Gastrocnemius medialis (tissue), 4 donors: Measurements from ENCODE around the gene MAPK13. TPM values are rescaled to one million over a fixed set of nuclear protein-coding genes. Genes with fewer than 3 reads are reported as not detected.

Source experiments
- ATAC-seq, 2 donors: fragments of 150-250 bp; one replicate each; pipeline ENCODE4 v1.9.1; 2016
- DNase-seq, 2 donors: peaks; one replicate each; pipeline ENCODE4 v3.0.0-alpha.2; 2019
- H3K27ac ChIP-seq, 4 donors: fragments of 200-600 bp; sonication (generic); 1 replicate in 1 of 4; 2 replicates in 3 of 4; pipeline ENCODE4 v1.5.1; 2016 to 2018; ENCODE audit warnings: mild to moderate bottlenecking in 2 of 4, moderate library complexity in 1 of 4
- H3K27me3 ChIP-seq, 3 donors: fragments of 200-600 bp; sonication (generic) in 2 of 3; 1 replicate in 1 of 3; 2 replicates in 2 of 3; pipeline versions ENCODE4 v1.5.1 to v1.6.0; 2016 to 2019; ENCODE audit warnings: mild to moderate bottlenecking in 1 of 3, moderate library complexity in 1 of 3
- H3K36me3 ChIP-seq, 2 donors: fragments of 200-600 bp; sonication (generic) in 1 of 2; one replicate each; pipeline ENCODE4 v1.5.1; 2017 to 2018
- H3K4me1 ChIP-seq, 2 donors: fragments of 200-600 bp; sonication (generic) in 1 of 2; one replicate each; pipeline ENCODE4 v1.5.1; 2016 to 2017; ENCODE audit warnings: mild to moderate bottlenecking in 2 of 2
- H3K4me3 ChIP-seq, 4 donors: fragments of 200-600 bp; sonication (generic) in 3 of 4; 1 replicate in 1 of 4; 2 replicates in 3 of 4; pipeline ENCODE4 v1.5.1; 2016 to 2019; ENCODE audit warnings: mild to moderate bottlenecking in 2 of 4
- H3K9me3 ChIP-seq, 3 donors: fragments of 200-600 bp; sonication (generic) in 2 of 3; 1 replicate in 1 of 3; 2 replicates in 2 of 3; pipeline ENCODE4 v1.5.1; 2016 to 2019
- POLR2A ChIP-seq, 2 donors: fragments of 450-650 bp; IDR thresholded peaks; one replicate each; pipeline ENCODE4 v1.6.1; 2017; ENCODE audit warnings: antibody characterized with exemption in 2 of 2, mild to moderate bottlenecking in 2 of 2, moderate library complexity in 2 of 2
- in situ Hi-C, 4 donors: fragments of 200-750 bp; cut with MboI; loops; one replicate each; pipeline versions ENCODE4 v1.15.0 to v1.8.0; 2017; ENCODE audit warnings: low sequenced_read_pairs in 4 of 4
- intact Hi-C: fragments of 100-400 bp; cut with DNase I; formaldehyde crosslinking; loops from one replicate; pipeline ENCODE4 v1.15.1; 2023; ENCODE audit warnings: low total_unique reads
- total RNA-seq, 4 donors: library from RNA; depleted of rRNA; stranded (reverse); fragments of >200 nt; gene quantifications; one replicate each; pipeline versions ENCODE4 v1.1.0 to v1.2.3, GENCODE V29; 2016
- TF ChIP-seq, protein P1 (sequence below), 5 experiments: fragments of 450-650 bp in 3 of 5; fragments of 200-600 bp in 2 of 5; sonication (generic) in 2 of 5; IDR thresholded peaks in 4 of 5; conservative IDR thresholded peaks in 1 of 5; 1 replicate in 4 of 5; 2 replicates in 1 of 5; pipeline ENCODE4 v1.5.1; 2016 to 2019; ENCODE audit warnings: antibody characterized with exemption in 5 of 5, mild to moderate bottlenecking in 3 of 5, moderate library complexity in 3 of 5

MAPK13 gene
- total RNA-seq, 4 donors from 2014 or later, result 0.29 to 0.82 (median 0.64) TPM

DNA sequence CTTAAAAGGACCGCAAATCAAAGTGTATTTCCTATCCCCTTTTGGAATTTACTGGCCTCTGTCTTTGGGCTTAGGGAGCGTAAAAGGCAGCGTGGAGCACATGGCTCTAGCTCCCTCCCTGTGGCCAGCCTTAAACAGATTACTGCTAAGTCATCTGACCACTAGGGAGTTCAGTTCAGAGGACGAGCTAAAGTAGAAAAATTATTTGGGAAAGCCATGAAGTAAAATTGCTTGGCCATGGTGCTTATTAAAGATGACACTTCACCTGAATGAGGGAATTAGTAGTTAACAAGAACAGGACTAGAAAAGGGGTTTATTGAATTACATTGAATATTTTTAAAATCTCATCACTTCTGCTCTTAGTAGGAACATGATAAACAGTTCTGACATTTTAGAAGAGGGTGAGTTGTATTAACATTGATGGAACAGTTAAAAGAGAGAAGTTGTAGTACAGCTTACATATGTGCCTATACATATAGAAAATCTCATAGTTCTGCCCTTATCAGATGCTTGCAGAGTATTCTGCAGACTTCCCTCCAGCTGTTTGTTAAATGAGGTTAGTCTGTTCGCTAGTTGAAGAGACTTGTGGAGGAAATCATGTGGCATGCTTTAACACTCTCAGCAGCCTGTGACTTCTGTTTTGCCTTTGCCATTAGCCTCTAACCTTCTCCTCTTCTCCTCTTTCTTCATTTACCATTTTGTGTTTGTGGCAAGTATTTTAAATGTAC lies 31.2 kb upstream of the MAPK13 start:
- in situ Hi-C loops (loop anchor here (5.0 kb wide), 1 partner anchor 72 kb away; the partner anchor contains the start of gene MAPK14 (in 4 of the 4)), intact Hi-C loops (loop anchor here (2.0 to 10.0 kb wide), 2 partner anchors 174 to 576 kb away; partner anchors contain the start of gene SRPK1)
- H3K4me3 ChIP-seq, result no peak overlapping the region
- DNase-seq (no peak), ATAC-seq (no peak)
- peaks cover 0 to 25% of the 10 kb centered on the region in 2 donors for H3K36me3 ChIP-seq
- H3K9me3 ChIP-seq, result no peaks in the 10 kb centered on the region
- H3K4me1 ChIP-seq, result peaks cover 11 to 13% of the 10 kb centered on the region in 2 donors
- TF ChIP-seq, protein P1, sequence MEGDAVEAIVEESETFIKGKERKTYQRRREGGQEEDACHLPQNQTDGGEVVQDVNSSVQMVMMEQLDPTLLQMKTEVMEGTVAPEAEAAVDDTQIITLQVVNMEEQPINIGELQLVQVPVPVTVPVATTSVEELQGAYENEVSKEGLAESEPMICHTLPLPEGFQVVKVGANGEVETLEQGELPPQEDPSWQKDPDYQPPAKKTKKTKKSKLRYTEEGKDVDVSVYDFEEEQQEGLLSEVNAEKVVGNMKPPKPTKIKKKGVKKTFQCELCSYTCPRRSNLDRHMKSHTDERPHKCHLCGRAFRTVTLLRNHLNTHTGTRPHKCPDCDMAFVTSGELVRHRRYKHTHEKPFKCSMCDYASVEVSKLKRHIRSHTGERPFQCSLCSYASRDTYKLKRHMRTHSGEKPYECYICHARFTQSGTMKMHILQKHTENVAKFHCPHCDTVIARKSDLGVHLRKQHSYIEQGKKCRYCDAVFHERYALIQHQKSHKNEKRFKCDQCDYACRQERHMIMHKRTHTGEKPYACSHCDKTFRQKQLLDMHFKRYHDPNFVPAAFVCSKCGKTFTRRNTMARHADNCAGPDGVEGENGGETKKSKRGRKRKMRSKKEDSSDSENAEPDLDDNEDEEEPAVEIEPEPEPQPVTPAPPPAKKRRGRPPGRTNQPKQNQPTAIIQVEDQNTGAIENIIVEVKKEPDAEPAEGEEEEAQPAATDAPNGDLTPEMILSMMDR (IDR thresholded peaks at IDR 0.05 in 4 of 5, conservative IDR thresholded peaks at IDR 0.05 in 1 of 5), result no peak
- TF ChIP-seq POLR2A (IDR thresholded peaks at IDR 0.05), result no peak
- no peak overlapping the region for H3K27ac ChIP-seq
- no peaks in the 10 kb centered on the region for H3K27me3 ChIP-seq

- H3K9me3 ChIP-seq, result no peaks in the 10 kb centered on the region
- H3K27me3 ChIP-seq, result no peaks in the 10 kb centered on the region
- peaks cover 5 to 8% of the 10 kb centered on the region in 2 donors for H3K4me1 ChIP-seq
- H3K4me3 ChIP-seq, result no peak overlapping the region
- DNase-seq (no peak), ATAC-seq (no peak)
- intact Hi-C loops (loop anchor here (2.0 to 10.0 kb wide), 2 partner anchors 175 to 577 kb away; partner anchors contain the start of gene SRPK1), in situ Hi-C loops (loop anchor here (5.0 to 25.0 kb wide), 2 partner anchors 73 to 262 kb away; partner anchors contain the start of gene MAPK14 (in 4 of the 4))
- peaks cover 0 to 34% of the 10 kb centered on the region in 2 donors for H3K36me3 ChIP-seq
- H3K27ac ChIP-seq, result no peak overlapping the region
- TF ChIP-seq POLR2A (IDR thresholded peaks at IDR 0.05), result no peak
- TF ChIP-seq, protein P1 (IDR thresholded peaks at IDR 0.05 in 4 of 5, conservative IDR thresholded peaks at IDR 0.05 in 1 of 5), result no peak
Measured at GRCh38 chr6:36099869-36100483, 30.3 kb upstream of the MAPK13 start.

DNA sequence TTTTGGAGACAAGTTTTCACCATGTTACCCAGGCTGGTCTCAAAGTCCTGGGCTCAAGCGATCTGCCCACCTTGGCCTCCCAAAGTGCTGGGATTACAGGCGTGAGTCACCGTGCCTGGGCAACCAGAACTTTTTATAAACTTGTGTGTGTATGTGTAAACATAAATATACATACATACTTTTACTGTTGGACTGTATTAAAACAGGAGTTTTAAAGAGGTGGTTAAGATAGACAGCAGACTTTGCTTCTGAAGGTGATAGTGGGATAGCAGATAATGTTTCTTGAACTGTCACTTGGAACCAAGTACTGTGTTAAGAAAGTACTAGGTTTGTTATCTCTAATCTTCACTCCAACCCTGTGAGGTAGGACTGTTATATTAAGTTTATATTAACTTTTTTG lies 28.6 kb upstream of the MAPK13 start:
- in situ Hi-C loops (loop anchor here in 1 of 4 donors (25.0 kb wide), 1 partner anchor 261 kb away; no protein-coding TSS in a partner anchor), intact Hi-C loops (no loop called here)
- no peak for TF ChIP-seq POLR2A (IDR thresholded peaks at IDR 0.05)
- TF ChIP-seq, protein P1 (IDR thresholded peaks at IDR 0.05 in 4 of 5, conservative IDR thresholded peaks at IDR 0.05 in 1 of 5), result no peak
- Histone ChIP-seq H3K27ac (no peak overlapping the region), H3K36me3 (peaks cover 0 to 25% of the 10 kb centered on the region in 2 donors), H3K4me1 (peaks cover 0 to 3% of the 10 kb centered on the region in 2 donors), H3K4me3 (no peak overlapping the region), H3K27me3 (no peaks in the 10 kb centered on the region), H3K9me3 (no peaks in the 10 kb centered on the region)
- no peak for ATAC-seq
- DNase-seq, result no peak

DNA sequence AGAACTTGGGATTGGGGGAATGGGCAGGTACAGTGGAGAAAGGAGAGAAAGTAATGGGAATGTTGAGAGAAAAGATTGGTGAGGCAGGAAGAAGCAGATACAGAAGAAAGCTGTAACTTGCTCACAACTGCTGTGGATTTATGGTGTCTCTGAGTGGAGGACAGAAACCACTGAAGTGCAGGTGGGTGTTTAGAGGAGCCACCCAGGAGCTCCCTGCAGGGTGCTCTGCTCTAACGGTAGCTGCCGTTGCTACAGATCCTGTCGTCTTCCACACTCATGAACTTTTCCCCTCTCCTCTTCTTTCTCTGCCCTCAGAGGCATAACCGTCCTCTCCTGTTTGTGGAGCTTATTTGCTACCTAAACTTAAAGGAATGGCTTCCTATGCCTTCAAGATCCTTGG lies 27.5 kb upstream of the MAPK13 start:
- Histone ChIP-seq H3K4me1 (peaks cover 0 to 3% of the 10 kb centered on the region in 2 donors), H3K27ac (no peak overlapping the region), H3K36me3 (peaks cover 0 to 25% of the 10 kb centered on the region in 2 donors), H3K9me3 (no peaks in the 10 kb centered on the region), H3K4me3 (no peak overlapping the region), H3K27me3 (no peaks in the 10 kb centered on the region)
- DNase-seq (no peak), ATAC-seq (no peak)
- TF ChIP-seq, protein P1 (IDR thresholded peaks at IDR 0.05 in 4 of 5, conservative IDR thresholded peaks at IDR 0.05 in 1 of 5), result no peak
- TF ChIP-seq POLR2A (IDR thresholded peaks at IDR 0.05), result no peak
- in situ Hi-C loops, result loop anchor here in 1 of 4 donors (25.0 kb wide), 1 partner anchor 259 kb away; no protein-coding TSS in a partner anchor
- intact Hi-C loops, result no loop called here
